Stimulated activated CD8-positive, alpha-beta memory T cell treated with anti-CD3 and anti-CD28 coated beads, Interleukin-15, amount 100 ng/mL, for 48 hours (primary cell): ENCODE results near the gene RASGEF1B.

ENCODE experiments used
- DNase-seq, 2 donors: peaks; one replicate each; pipeline ENCODE4 v3.0.0-alpha.2; 2020; ENCODE audit warnings: low read depth in 2 of 2

RASGEF1B gene

GRCh38 chr4:81399306-81400086, 72.2 kb downstream of the RASGEF1B start:
- DNase-seq: no peak

- DNase-seq: no peak
Observed at GRCh38 chr4:81398379-81398778, 73.3 kb downstream of the RASGEF1B start.

- no peak for DNase-seq
Observed at GRCh38 chr4:81397635-81398034, 74.1 kb downstream of the RASGEF1B start.

GRCh38 chr4:81395239-81395638, 76.5 kb downstream of the RASGEF1B start:
- no peak for DNase-seq

- DNase-seq: no peak
Observed at GRCh38 chr4:81392164-81392563, 79.5 kb downstream of the RASGEF1B start.

GRCh38 chr4:81389720-81390119, 82.0 kb downstream of the RASGEF1B start:
- DNase-seq: no peak

GRCh38 chr4:81380437-81380836, 91.3 kb downstream of the RASGEF1B start:
- no peak for DNase-seq

GRCh38 chr4:81378386-81378785, 93.3 kb downstream of the RASGEF1B start:
- DNase-seq: no peak

- DNase-seq: no peak
Observed at GRCh38 chr4:81377191-81377590, 94.5 kb downstream of the RASGEF1B start.

GRCh38 chr4:81376720-81377119, 95.0 kb downstream of the RASGEF1B start:
- DNase-seq: no peak
